ENCODE results near the gene LRRC3B. TPM values are rescaled to one million over a fixed set of nuclear protein-coding genes. Genes with fewer than 3 reads are reported as not detected.
A peak's percentile ranks its signal among the peaks of the same experiment; 100 is the strongest.

Gene LRRC3B
- total RNA-seq, 1 donor from 2014 or later: 8.2 TPM

DNA sequence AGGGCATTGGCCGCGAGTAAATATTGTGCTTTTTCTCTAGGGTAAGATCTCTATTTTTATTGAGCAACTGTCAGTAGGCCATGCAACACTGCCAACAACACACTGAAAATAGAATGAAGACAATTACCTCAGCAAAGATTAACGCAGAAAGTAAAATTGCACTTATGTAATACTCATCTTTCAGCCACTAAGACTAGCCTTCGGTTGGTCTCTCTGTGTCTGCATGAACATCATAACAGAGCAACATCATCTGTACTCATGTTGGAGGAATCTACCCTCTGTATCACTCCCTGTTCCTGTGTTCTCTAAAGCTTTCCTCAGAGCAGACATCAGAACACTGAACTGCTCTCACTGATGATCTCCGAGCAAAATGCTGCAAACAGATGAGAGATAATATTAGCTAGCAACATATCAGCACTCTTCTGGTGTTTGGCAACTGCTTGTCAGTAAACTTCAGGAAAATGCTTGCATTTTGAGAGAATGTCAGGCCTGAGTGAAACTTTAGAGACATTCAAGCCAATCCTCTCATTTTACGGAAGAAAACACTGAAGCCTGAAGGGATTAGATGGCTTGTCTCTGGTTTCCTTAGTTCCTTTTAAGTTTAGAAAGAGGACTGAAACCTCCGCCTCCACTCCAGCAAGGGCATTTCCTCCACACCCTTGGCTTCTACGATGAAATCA is 8.4 kb upstream of the LRRC3B start:
- H3K27ac ChIP-seq: no peak overlapping the region
- no peaks in the 10 kb centered on the region for H3K9me3 Mint-ChIP-seq
- H3K9ac ChIP-seq: no peak overlapping the region
- no peak overlapping the region for H3K27ac Mint-ChIP-seq
- peak overlapping the region; percentile 52 for H2AFZ ChIP-seq (replicated peaks)
- TF ChIP-seq EZH2 (IDR thresholded peaks at IDR 0.05) (no peak), CTCF (IDR thresholded peaks at IDR 0.05) (no peak), EZH2phosphoT487 (IDR thresholded peaks at IDR 0.05) (no peak)
- H3K27me3 ChIP-seq: peaks cover 3% of the 10 kb centered on the region
- H3K79me2 ChIP-seq (ENCODE audit: low read depth): no peaks in the 10 kb centered on the region
- peaks cover 8% of the 10 kb centered on the region for H3K4me1 ChIP-seq
- DNase-seq (ENCODE audit: low spot score): peak; percentile 5
- peaks cover 4% of the 10 kb centered on the region for H3K4me1 Mint-ChIP-seq
- no peak overlapping the region for H3K4me3 ChIP-seq
- H3K9me3 ChIP-seq (ENCODE audit: low read depth): no peaks in the 10 kb centered on the region
- H3K4me2 ChIP-seq: peak overlapping the region; percentile 0
- no peaks in the 10 kb centered on the region for H3F3A ChIP-seq (ENCODE audit: low read depth)
- no peaks in the 10 kb centered on the region for H3K27me3 Mint-ChIP-seq (ENCODE audit: insufficient read depth, low read depth)
- no peaks in the 10 kb centered on the region for H3K36me3 ChIP-seq
- no peaks in the 10 kb centered on the region for H4K20me1 ChIP-seq (ENCODE audit: low read depth)
- H3K36me3 Mint-ChIP-seq: no peaks in the 10 kb centered on the region
- no peak overlapping the region for H3K4me3 Mint-ChIP-seq

GRCh38 chr3:26621176-26621575 is 1.4 kb upstream of the LRRC3B start:
- Histone ChIP-seq H3K4me3 (peak overlapping the region; percentile 75), H3K27ac (no peak overlapping the region), H3K9ac (no peak overlapping the region), H4K20me1 (ENCODE audit: low read depth) (peaks cover 6% of the 10 kb centered on the region), H3K4me1 (peaks cover 14% of the 10 kb centered on the region), H3K36me3 (no peaks in the 10 kb centered on the region), H3F3A (ENCODE audit: low read depth) (peaks cover 16% of the 10 kb centered on the region), H3K27me3 (peaks cover 70% of the 10 kb centered on the region), H3K4me2 (peak overlapping the region; percentile 100), H3K79me2 (ENCODE audit: low read depth) (no peaks in the 10 kb centered on the region), H3K9me3 (ENCODE audit: low read depth) (no peaks in the 10 kb centered on the region), H2AFZ (replicated peaks) (no peak overlapping the region)
- H3K27ac Mint-ChIP-seq: no peak overlapping the region
- TF ChIP-seq CTCF (IDR thresholded peaks at IDR 0.05) (no peak), EZH2phosphoT487 (IDR thresholded peaks at IDR 0.05) (no peak), EZH2 (IDR thresholded peaks at IDR 0.05) (no peak)
- no peaks in the 10 kb centered on the region for H3K36me3 Mint-ChIP-seq
- H3K9me3 Mint-ChIP-seq: peaks cover 2% of the 10 kb centered on the region
- H3K27me3 Mint-ChIP-seq (ENCODE audit: insufficient read depth, low read depth): peaks cover 28% of the 10 kb centered on the region
- no peak overlapping the region for H3K4me3 Mint-ChIP-seq
- H3K4me1 Mint-ChIP-seq: peaks cover 20% of the 10 kb centered on the region
- DNase-seq (ENCODE audit: low spot score): no peak

DNA sequence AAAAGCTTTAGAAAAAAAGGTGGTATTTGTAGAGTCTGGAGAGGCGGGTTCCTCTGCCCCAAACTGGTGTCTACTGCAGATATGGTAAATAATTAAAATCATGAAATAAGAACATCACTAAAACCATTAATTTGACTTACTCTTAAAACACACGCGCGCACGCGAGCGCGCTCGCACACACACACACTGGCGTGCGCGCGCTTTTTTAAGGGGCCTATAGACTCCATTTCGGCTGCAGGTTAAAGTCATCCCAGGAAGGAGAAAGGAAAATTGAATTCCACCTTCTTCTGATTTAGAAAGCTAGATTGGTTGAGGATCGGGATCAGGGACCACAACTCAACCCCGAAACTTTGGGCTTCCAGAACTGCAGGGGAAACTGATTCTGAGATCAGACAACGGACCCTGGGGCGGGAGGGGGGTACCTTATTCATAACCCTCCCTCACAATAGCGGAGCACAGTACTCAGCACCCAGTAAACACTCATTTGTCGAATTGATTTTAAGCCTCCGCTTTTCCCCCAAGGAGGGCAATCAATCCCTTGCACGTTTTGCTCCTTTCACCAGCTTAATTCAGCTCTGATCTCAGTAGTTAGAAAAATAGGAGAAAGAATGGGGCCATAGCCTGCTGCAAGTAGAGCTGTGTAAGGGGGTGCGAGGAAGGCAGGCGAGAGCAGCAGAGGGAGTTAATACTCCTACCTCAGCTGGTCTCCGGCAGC is 509 bp upstream of the LRRC3B start:
- H3K4me2 ChIP-seq: peak overlapping the region; percentile 100
- H4K20me1 ChIP-seq (ENCODE audit: low read depth): peaks cover 6% of the 10 kb centered on the region
- peaks cover 14% of the 10 kb centered on the region for H3K4me1 ChIP-seq
- peaks cover 78% of the 10 kb centered on the region for H3K27me3 ChIP-seq
- peaks cover 20% of the 10 kb centered on the region for H3K4me1 Mint-ChIP-seq
- TF ChIP-seq EZH2phosphoT487 (IDR thresholded peaks at IDR 0.05) (no peak), CTCF (IDR thresholded peaks at IDR 0.05) (no peak), EZH2 (IDR thresholded peaks at IDR 0.05) (no peak)
- no peak overlapping the region for H3K27ac Mint-ChIP-seq
- peaks cover 29% of the 10 kb centered on the region for H3K27me3 Mint-ChIP-seq (ENCODE audit: insufficient read depth, low read depth)
- no peaks in the 10 kb centered on the region for H3K9me3 ChIP-seq (ENCODE audit: low read depth)
- H3K79me2 ChIP-seq (ENCODE audit: low read depth): no peaks in the 10 kb centered on the region
- H3K4me3 ChIP-seq: peak overlapping the region; percentile 75
- H3K4me3 Mint-ChIP-seq: peak overlapping the region; percentile 94
- no peak overlapping the region for H3K9ac ChIP-seq
- no peak overlapping the region for H3K27ac ChIP-seq
- peak; percentile 36 for DNase-seq (ENCODE audit: low spot score)
- H3K9me3 Mint-ChIP-seq: peaks cover 2% of the 10 kb centered on the region
- peaks cover 16% of the 10 kb centered on the region for H3F3A ChIP-seq (ENCODE audit: low read depth)
- peak overlapping the region; percentile 89 for H2AFZ ChIP-seq (replicated peaks)
- no peaks in the 10 kb centered on the region for H3K36me3 ChIP-seq
- no peaks in the 10 kb centered on the region for H3K36me3 Mint-ChIP-seq
